HUES64 (cell line): ENCODE results near the gene SLC5A11.

Source experiments
- H3K27ac ChIP-seq: 2 replicates; pipeline ENCODE4 v1.7.0; 2013; ENCODE audit warnings: low read depth, low read length, inconsistent platforms
- H3K27me3 ChIP-seq: 2 replicates; pipeline ENCODE4 v1.6.1; 2013; ENCODE audit warnings: mild to moderate bottlenecking, low read length; ENCODE audit not compliant: insufficient read depth
- H3K36me3 ChIP-seq: 2 replicates; pipeline ENCODE4 v1.6.1; 2013; ENCODE audit warnings: mild to moderate bottlenecking, low read length; ENCODE audit not compliant: insufficient read depth
- H3K4me1 ChIP-seq: 2 replicates; pipeline ENCODE4 v1.6.1; 2013; ENCODE audit warnings: mild to moderate bottlenecking, low read length, moderate library complexity; ENCODE audit not compliant: insufficient read depth
- H3K4me3 ChIP-seq: 2 replicates; pipeline ENCODE4 v1.5.1; 2013; ENCODE audit warnings: mild to moderate bottlenecking, low read length, moderate library complexity
- H3K9ac ChIP-seq: 2 replicates; pipeline ENCODE4 v1.6.1; 2013; ENCODE audit warnings: mild to moderate bottlenecking, low read depth, low read length
- H3K9me3 ChIP-seq: 2 replicates; pipeline ENCODE4 v1.6.1; 2013; ENCODE audit warnings: low read depth, low read length; ENCODE audit not compliant: insufficient read depth
- WGBS: fragments of 150-250, 120-280 bp; methylation state at CpG from one replicate; pipeline ENCODE4 v1.1.7; 2013; ENCODE audit warnings: missing lambda C conversion rate; 5-methylcytosine and 5-hydroxymethylcytosine counted together

The SLC5A11 gene

GRCh38 chr16:24920568-24920967 lies 74.8 kb downstream of the SLC5A11 start:
- H3K4me1 ChIP-seq: peaks cover 5% of the 10 kb centered on the region; the same call in 1 of the 2 replicates
- no peak overlapping the region for H3K27ac ChIP-seq
- H3K27me3 ChIP-seq: no peaks in the 10 kb centered on the region
- H3K4me3 ChIP-seq: no peak overlapping the region
- H3K36me3 ChIP-seq: peaks cover 39% of the 10 kb centered on the region
- WGBS: 92% methylated on average over 3 of the region's 3 CpGs
- H3K9me3 ChIP-seq: no peaks in the 10 kb centered on the region
- peak overlapping the region; percentile 27; the same call in 1 of the 2 replicates for H3K9ac ChIP-seq

GRCh38 chr16:24921229-24921628 lies 75.5 kb downstream of the SLC5A11 start:
- peaks cover 39% of the 10 kb centered on the region for H3K36me3 ChIP-seq
- WGBS: 93% methylated on average over 8 of the region's 8 CpGs
- no peak overlapping the region for H3K9ac ChIP-seq
- peaks cover 5% of the 10 kb centered on the region; the same call in 1 of the 2 replicates for H3K4me1 ChIP-seq
- no peaks in the 10 kb centered on the region for H3K27me3 ChIP-seq
- H3K27ac ChIP-seq: no peak overlapping the region
- no peaks in the 10 kb centered on the region for H3K9me3 ChIP-seq
- no peak overlapping the region for H3K4me3 ChIP-seq

- no peak overlapping the region for H3K4me3 ChIP-seq
- H3K4me1 ChIP-seq: peaks cover 2% of the 10 kb centered on the region; the same call in 1 of the 2 replicates
- WGBS: 98% methylated on average over 2 of the region's 2 CpGs
- no peak overlapping the region for H3K27ac ChIP-seq
- no peaks in the 10 kb centered on the region for H3K9me3 ChIP-seq
- no peak overlapping the region for H3K9ac ChIP-seq
- H3K27me3 ChIP-seq: no peaks in the 10 kb centered on the region
- H3K36me3 ChIP-seq: peaks cover 49% of the 10 kb centered on the region
These were observed 79.4 kb downstream of the SLC5A11 start for GRCh38 chr16:24925163-24925562.

- H3K9ac ChIP-seq: no peak overlapping the region
- no peak overlapping the region for H3K27ac ChIP-seq
- H3K4me1 ChIP-seq: no peaks in the 10 kb centered on the region
- 93% methylated on average over 5 of the region's 5 CpGs for WGBS
- peaks cover 70% of the 10 kb centered on the region for H3K36me3 ChIP-seq
- H3K27me3 ChIP-seq: no peaks in the 10 kb centered on the region
- H3K4me3 ChIP-seq: no peak overlapping the region
- H3K9me3 ChIP-seq: no peaks in the 10 kb centered on the region
These were observed 83.6 kb downstream of the SLC5A11 start for GRCh38 chr16:24929409-24929808.

GRCh38 chr16:24930440-24930839 lies 84.7 kb downstream of the SLC5A11 start:
- H3K36me3 ChIP-seq: peaks cover 76% of the 10 kb centered on the region

GRCh38 chr16:24931091-24931490 lies 85.3 kb downstream of the SLC5A11 start:
- 92% methylated on average over 12 of the region's 12 CpGs for WGBS
- H3K27me3 ChIP-seq: no peaks in the 10 kb centered on the region
- H3K9ac ChIP-seq: no peak overlapping the region

More at GRCh38 chr16:24930440-24930839, 84.7 kb downstream of the SLC5A11 start:
- H3K4me1 ChIP-seq: no peaks in the 10 kb centered on the region
- no peaks in the 10 kb centered on the region for H3K27me3 ChIP-seq
- 94% methylated on average over 6 of the region's 6 CpGs for WGBS
- no peak overlapping the region for H3K27ac ChIP-seq
- H3K9ac ChIP-seq: no peak overlapping the region
- no peak overlapping the region for H3K4me3 ChIP-seq
- no peaks in the 10 kb centered on the region for H3K9me3 ChIP-seq

GRCh38 chr16:24935336-24935735 lies 89.6 kb downstream of the SLC5A11 start:
- H3K9ac ChIP-seq: no peak overlapping the region
- no peaks in the 10 kb centered on the region for H3K9me3 ChIP-seq
- no peaks in the 10 kb centered on the region for H3K4me1 ChIP-seq
- no peaks in the 10 kb centered on the region for H3K27me3 ChIP-seq
- H3K36me3 ChIP-seq: peaks cover 83% of the 10 kb centered on the region
- no peak overlapping the region for H3K4me3 ChIP-seq
- no peak overlapping the region for H3K27ac ChIP-seq
- WGBS: 98% methylated on average over 6 of the region's 6 CpGs

More at GRCh38 chr16:24931091-24931490, 85.3 kb downstream of the SLC5A11 start:
- no peaks in the 10 kb centered on the region for H3K9me3 ChIP-seq
- H3K4me3 ChIP-seq: no peak overlapping the region
- no peaks in the 10 kb centered on the region for H3K4me1 ChIP-seq
- peaks cover 82% of the 10 kb centered on the region for H3K36me3 ChIP-seq
- H3K27ac ChIP-seq: no peak overlapping the region

- H3K27ac ChIP-seq: no peak overlapping the region
- no peak overlapping the region for H3K4me3 ChIP-seq
- H3K4me1 ChIP-seq: no peaks in the 10 kb centered on the region
- no peaks in the 10 kb centered on the region for H3K9me3 ChIP-seq
- H3K36me3 ChIP-seq: peaks cover 83% of the 10 kb centered on the region
- no peak overlapping the region for H3K9ac ChIP-seq
- H3K27me3 ChIP-seq: no peaks in the 10 kb centered on the region
- 95% methylated on average over 4 of the region's 4 CpGs for WGBS
These were observed 90.4 kb downstream of the SLC5A11 start for GRCh38 chr16:24936151-24936550.

GRCh38 chr16:24939224-24939623 lies 93.5 kb downstream of the SLC5A11 start:
- Histone ChIP-seq H3K36me3 (peaks cover 80% of the 10 kb centered on the region), H3K9me3 (no peaks in the 10 kb centered on the region)
- 96% methylated on average over 14 of the region's 14 CpGs for WGBS

GRCh38 chr16:24939738-24940137 lies 94.0 kb downstream of the SLC5A11 start:
- no peaks in the 10 kb centered on the region for H3K4me1 ChIP-seq

More at GRCh38 chr16:24939224-24939623, 93.5 kb downstream of the SLC5A11 start:
- H3K27me3 ChIP-seq: no peaks in the 10 kb centered on the region
- H3K4me1 ChIP-seq: no peaks in the 10 kb centered on the region
- no peak overlapping the region for H3K4me3 ChIP-seq
- H3K9ac ChIP-seq: no peak overlapping the region
- H3K27ac ChIP-seq: no peak overlapping the region

GRCh38 chr16:24943471-24943870 lies 97.7 kb downstream of the SLC5A11 start:
- H3K27me3 ChIP-seq: no peaks in the 10 kb centered on the region
- no peak overlapping the region for H3K27ac ChIP-seq
- H3K36me3 ChIP-seq: peaks cover 90% of the 10 kb centered on the region
- H3K4me1 ChIP-seq: no peaks in the 10 kb centered on the region
- 96% methylated on average over 7 of the region's 7 CpGs for WGBS
- no peaks in the 10 kb centered on the region for H3K9me3 ChIP-seq
- H3K4me3 ChIP-seq: no peak overlapping the region
- no peak overlapping the region for H3K9ac ChIP-seq

More at GRCh38 chr16:24939738-24940137, 94.0 kb downstream of the SLC5A11 start:
- peaks cover 76% of the 10 kb centered on the region for H3K36me3 ChIP-seq
- 95% methylated on average over 2 of the region's 2 CpGs for WGBS
- no peak overlapping the region for H3K27ac ChIP-seq
- no peak overlapping the region for H3K9ac ChIP-seq
- H3K4me3 ChIP-seq: no peak overlapping the region
- no peaks in the 10 kb centered on the region for H3K9me3 ChIP-seq
- H3K27me3 ChIP-seq: no peaks in the 10 kb centered on the region

- H3K9ac ChIP-seq: no peak overlapping the region
- WGBS: 95% methylated on average over 2 of the region's 3 CpGs
- H3K4me1 ChIP-seq: no peaks in the 10 kb centered on the region
- H3K9me3 ChIP-seq: no peaks in the 10 kb centered on the region
- H3K27ac ChIP-seq: no peak overlapping the region
- H3K4me3 ChIP-seq: no peak overlapping the region
- H3K27me3 ChIP-seq: no peaks in the 10 kb centered on the region
- H3K36me3 ChIP-seq: peaks cover 90% of the 10 kb centered on the region
These were observed 98.4 kb downstream of the SLC5A11 start for GRCh38 chr16:24944206-24944605.
